Activated T-cell treated with anti-CD3 and anti-CD28 coated beads, Interleukin-2, amount 50 U/mL, for 24 hours (primary cell): ENCODE results near the gene SIRT4.
"Not testable (repeated sequence)": the region's sequence is repeated elsewhere in the genome, so short reads cannot be mapped to it uniquely, and the experiment has no call there.

Source experiments
- DNase-seq: peaks from one replicate; pipeline ENCODE4 v3.0.0-alpha.2; 2020
- H3K27ac Mint-ChIP-seq: 2 replicates; pipeline ENCODE4 v1.8.0; 2020; ENCODE audit warnings: mild to moderate bottlenecking, mixed read lengths
- H3K27me3 Mint-ChIP-seq: 2 replicates; pipeline ENCODE4 v1.8.0; 2020; ENCODE audit warnings: mixed read lengths
- H3K36me3 Mint-ChIP-seq: 2 replicates; pipeline ENCODE4 v1.8.0; 2020; ENCODE audit warnings: low read depth, mixed read lengths
- H3K4me1 Mint-ChIP-seq: 2 replicates; pipeline ENCODE4 v1.8.0; 2020; ENCODE audit warnings: low read depth, mixed read lengths
- H3K4me3 Mint-ChIP-seq: 2 replicates; pipeline ENCODE4 v1.8.0; 2020; ENCODE audit warnings: mild to moderate bottlenecking, moderate library complexity, mixed read lengths
- H3K9me3 Mint-ChIP-seq: 2 replicates; pipeline ENCODE4 v1.8.0; 2020; ENCODE audit warnings: mixed read lengths

SIRT4 gene

DNA sequence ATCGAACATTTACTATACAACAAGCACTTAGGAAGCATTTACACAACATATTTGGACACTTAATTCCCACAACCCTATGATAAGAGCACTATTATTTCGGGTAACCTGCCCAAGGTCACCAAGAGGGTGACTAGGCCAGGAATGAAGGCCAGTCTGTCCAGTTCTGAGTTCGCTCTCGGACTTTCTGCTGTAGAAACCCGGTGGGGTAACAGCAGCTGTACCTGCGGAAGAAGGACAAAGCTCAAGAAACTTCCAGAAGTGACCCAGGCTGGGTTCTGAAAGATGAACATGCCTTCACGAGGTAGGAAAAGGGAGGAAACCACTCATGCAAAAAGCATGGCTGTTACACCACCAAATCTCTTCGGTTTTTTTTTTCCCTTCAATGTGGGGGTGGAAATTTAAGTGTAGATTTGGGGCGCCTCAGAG lies 14.7 kb downstream of the SIRT4 start:
- H3K4me3 Mint-ChIP-seq = peak overlapping the region; percentile 90
- DNase-seq = no peak
- H3K27me3 Mint-ChIP-seq = no peaks in the 10 kb centered on the region
- no peaks in the 10 kb centered on the region for H3K9me3 Mint-ChIP-seq
- H3K36me3 Mint-ChIP-seq = no peaks in the 10 kb centered on the region
- peaks cover 13% of the 10 kb centered on the region for H3K4me1 Mint-ChIP-seq
- H3K27ac Mint-ChIP-seq = peak overlapping the region; percentile 97

DNA sequence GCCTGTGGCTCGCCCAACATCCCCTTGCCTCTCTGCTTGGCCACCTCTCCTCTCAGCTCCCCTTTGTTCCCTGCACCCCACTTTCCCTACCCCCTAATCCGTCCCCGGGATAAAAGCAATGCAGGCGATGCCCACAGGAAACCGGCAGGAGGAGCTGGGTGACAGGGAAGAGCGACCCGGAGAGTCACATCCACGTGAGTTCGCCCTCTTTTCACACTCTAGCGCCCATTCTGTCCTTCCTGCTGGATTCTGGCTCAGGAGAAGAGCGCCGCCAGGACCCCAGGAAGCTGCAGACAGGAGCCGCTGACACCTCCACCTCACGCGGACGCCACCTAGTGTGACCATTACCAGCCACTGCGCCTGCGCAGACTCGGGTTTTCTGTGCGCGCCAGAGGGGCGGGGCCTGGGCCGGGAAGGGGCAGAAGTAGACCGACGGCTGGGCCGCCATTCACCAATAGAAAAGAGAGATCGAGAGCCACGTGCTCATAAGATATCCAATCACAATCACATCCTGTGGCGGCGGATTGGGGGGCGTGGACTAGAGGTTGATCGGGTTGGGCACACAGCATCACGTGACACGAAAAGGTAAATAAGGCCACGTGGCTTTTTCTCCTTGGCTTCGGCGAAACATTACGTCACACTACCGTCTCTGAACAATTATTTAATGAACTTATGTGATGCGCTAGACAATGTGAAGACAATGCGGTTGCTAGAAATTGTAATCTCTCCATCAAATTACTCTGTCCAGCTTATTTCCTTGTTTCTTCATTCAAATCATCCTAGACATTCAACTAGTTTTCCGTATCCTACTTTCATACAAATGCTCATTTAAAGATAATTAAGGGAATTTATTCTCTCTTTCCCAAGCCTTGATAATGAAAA lies 15.3 kb downstream of the SIRT4 start:
- Mint-ChIP-seq H3K27ac (peak overlapping the region; percentile 97), H3K27me3 (no peaks in the 10 kb centered on the region)
- peak; percentile 100 for DNase-seq

DNA sequence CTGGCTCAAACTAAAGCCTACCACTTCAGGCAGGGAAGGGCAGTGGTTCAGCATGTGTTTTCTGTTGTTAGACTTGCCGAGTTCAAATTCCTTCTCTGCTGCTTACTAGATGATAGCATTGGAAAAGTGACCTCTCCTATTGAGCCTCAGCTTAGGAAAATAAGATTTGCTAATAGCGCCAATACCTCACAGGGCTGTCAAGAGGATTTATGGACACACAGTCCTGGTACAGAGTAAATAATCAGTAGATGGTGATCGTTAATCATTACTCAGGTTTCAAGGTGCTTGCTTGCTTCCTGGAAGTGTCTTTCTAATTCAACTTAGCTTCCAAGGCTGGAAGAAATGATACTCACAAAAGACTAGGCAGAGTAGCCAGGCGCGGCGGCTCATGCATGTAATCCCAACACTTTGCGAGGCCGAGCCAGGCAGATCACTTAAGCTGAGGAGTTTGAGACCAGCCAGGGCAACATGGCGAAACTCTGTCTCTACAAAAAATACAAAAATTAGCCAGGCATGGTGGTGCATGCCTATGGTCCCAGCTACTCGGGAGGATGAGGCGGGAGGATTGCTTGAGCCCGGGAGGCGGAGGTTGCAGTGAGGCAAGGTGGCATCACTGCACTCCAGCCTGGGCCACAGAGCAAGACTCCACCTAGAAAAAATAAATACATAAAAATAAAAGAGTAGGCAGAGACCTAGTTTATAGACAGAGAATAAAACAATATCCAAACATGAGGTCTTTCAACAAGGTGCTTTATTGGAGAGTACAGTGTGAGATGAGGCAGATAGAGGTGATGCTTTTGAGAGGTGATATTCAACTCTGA lies 19.5 kb downstream of the SIRT4 start:
- no peak for DNase-seq
- Mint-ChIP-seq H3K27me3 (no peaks in the 10 kb centered on the region), H3K4me3 (no peak overlapping the region), H3K27ac (no peak overlapping the region), H3K4me1 (peaks cover 21% of the 10 kb centered on the region), H3K9me3 (no peaks in the 10 kb centered on the region), H3K36me3 (no peaks in the 10 kb centered on the region)

More for the DNA sequence above, 15.3 kb downstream of the SIRT4 start:
- H3K9me3 Mint-ChIP-seq = no peaks in the 10 kb centered on the region
- peak overlapping the region; percentile 90 for H3K4me3 Mint-ChIP-seq
- H3K4me1 Mint-ChIP-seq = peaks cover 13% of the 10 kb centered on the region
- H3K36me3 Mint-ChIP-seq = no peaks in the 10 kb centered on the region

DNA sequence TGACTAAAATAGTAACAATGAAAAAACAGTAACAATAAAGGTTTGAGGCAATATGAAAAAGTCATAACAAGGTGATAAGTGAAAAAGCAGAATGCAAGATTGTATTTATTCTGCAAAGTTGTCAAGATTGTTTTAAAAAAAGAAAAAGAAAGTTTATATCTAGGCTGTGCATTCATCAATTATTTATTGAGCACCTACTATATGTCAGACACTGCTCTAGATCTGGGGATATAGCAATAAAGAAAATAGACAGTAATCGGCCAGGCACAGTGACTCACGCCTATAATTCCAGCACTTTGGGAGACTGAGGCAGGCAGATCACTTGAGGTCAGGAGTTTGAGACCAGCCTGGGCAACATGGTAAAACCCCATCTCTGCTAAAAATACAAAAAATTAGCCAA lies 21.7 kb downstream of the SIRT4 start:
- Mint-ChIP-seq H3K4me3 (no peak overlapping the region), H3K4me1 (peaks cover 8% of the 10 kb centered on the region), H3K9me3 (no peaks in the 10 kb centered on the region), H3K27me3 (no peaks in the 10 kb centered on the region), H3K27ac (no peak overlapping the region), H3K36me3 (no peaks in the 10 kb centered on the region)
- no peak for DNase-seq

DNA sequence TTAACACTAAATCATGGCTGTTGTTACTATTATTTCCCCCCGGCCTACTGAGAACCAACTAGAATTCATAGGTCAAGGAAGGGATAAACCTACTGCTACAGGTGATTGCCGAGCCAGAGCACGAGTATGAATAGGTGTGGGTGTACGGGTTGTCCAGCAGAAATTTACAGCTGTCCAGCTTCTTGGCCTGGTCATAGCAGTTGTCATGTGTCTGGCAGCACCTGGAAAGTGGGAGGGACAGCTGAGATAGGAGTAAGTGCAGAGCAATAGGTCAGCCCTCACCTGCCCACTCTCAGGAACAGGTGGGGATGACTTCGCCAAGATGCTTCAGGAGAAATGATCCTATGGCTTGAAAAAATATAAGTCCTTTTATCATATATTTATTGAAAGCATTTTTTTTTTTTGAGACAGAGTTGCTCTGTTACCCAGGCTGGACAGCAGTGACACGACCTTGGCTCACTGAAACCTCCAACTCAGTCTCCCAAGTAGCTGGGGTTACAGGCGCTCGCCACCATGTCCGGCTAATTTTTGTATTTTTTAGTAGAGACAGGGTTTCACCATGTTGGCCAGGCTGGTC lies 22.8 kb downstream of the SIRT4 start:
- no peak for DNase-seq
- no peaks in the 10 kb centered on the region for H3K27me3 Mint-ChIP-seq
- H3K27ac Mint-ChIP-seq = no peak overlapping the region
- peak overlapping the region; percentile 83 for H3K4me3 Mint-ChIP-seq
- H3K4me1 Mint-ChIP-seq = peaks cover 8% of the 10 kb centered on the region
- H3K9me3 Mint-ChIP-seq = no peaks in the 10 kb centered on the region
- no peaks in the 10 kb centered on the region for H3K36me3 Mint-ChIP-seq

- no peak within 1 kb of the TSS for H3K27ac Mint-ChIP-seq
- no peak within 1 kb of the TSS for H3K4me3 Mint-ChIP-seq
- no peaks in the 10 kb centered on the region for H3K36me3 Mint-ChIP-seq
- H3K9me3 Mint-ChIP-seq = no peaks in the 10 kb centered on the region
- peaks cover 5% of the 10 kb centered on the region for H3K27me3 Mint-ChIP-seq
- H3K4me1 Mint-ChIP-seq = peaks cover 8% of the 10 kb centered on the region
- DNase-seq = no peak
Measured at GRCh38 chr12:120327593-120327992, 25.5 kb downstream of the SIRT4 start, which contains the start of gene PLA2G1B. Gene PLA2G1B (minus strand): TSS chr12:120327779. CDS start chr12:120327753, 26 bp downstream.

DNA sequence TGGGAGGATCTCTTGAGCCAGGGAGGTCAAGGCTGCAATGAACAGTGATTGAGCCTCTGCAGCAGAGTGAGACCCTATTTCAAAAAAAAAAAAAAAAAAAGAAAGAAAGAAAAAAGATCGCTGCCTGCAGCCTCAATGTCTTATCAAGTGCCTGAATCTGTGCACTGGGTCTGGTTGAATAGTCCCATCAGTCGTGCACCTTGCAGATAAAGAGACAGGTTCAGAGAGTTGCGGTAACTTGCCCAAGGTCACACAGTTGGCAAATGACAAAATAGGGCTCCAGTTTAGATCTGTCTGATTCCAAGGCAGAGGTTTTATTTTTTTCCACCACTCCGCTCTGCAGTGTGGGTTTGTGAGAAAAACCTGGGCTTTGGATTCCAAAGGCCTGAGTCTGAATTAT lies 26.1 kb downstream of the SIRT4 start:
- H3K9me3 Mint-ChIP-seq = no peaks in the 10 kb centered on the region

GRCh38 chr12:120331390-120331789 lies 29.3 kb downstream of the SIRT4 start:
- H3K4me1 Mint-ChIP-seq = peaks cover 3% of the 10 kb centered on the region
- H3K9me3 Mint-ChIP-seq = peaks cover 6% of the 10 kb centered on the region
- no peak overlapping the region for H3K27ac Mint-ChIP-seq
- no peaks in the 10 kb centered on the region for H3K36me3 Mint-ChIP-seq
- H3K4me3 Mint-ChIP-seq = no peak overlapping the region
- H3K27me3 Mint-ChIP-seq = peaks cover 6% of the 10 kb centered on the region
- DNase-seq = no peak

More for the DNA sequence above, 26.1 kb downstream of the SIRT4 start:
- H3K27ac Mint-ChIP-seq = no peak overlapping the region
- H3K4me1 Mint-ChIP-seq = peaks cover 8% of the 10 kb centered on the region
- no peaks in the 10 kb centered on the region for H3K36me3 Mint-ChIP-seq
- no peak for DNase-seq
- H3K27me3 Mint-ChIP-seq = peaks cover 6% of the 10 kb centered on the region
- H3K4me3 Mint-ChIP-seq = no peak overlapping the region

DNA sequence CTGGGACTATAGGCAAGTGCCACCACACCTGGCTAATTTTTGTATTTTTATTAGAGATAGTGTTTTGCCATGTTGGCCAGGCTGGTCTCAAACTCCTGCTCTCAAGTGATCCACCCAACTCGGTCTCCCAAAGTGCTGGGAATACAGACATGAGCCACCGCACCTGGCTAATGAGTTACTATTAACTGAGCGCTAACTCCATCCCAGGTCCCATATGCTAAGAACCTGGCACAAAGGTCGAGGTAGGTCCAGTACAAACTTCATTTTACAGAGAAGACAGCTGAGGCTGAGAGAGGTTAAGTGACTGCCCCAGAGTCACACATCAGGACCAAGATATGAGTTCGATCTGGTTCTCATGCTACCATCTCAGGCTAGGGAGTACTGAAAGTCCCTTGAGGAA lies 29.9 kb downstream of the SIRT4 start:
- no peak for DNase-seq
- H3K27ac Mint-ChIP-seq = no peak overlapping the region
- H3K4me3 Mint-ChIP-seq = no peak overlapping the region
- H3K4me1 Mint-ChIP-seq = peaks cover 3% of the 10 kb centered on the region
- H3K36me3 Mint-ChIP-seq = peaks cover 3% of the 10 kb centered on the region
- peaks cover 11% of the 10 kb centered on the region for H3K9me3 Mint-ChIP-seq
- peaks cover 6% of the 10 kb centered on the region for H3K27me3 Mint-ChIP-seq

- no peak overlapping the region for H3K4me3 Mint-ChIP-seq
- peaks cover 6% of the 10 kb centered on the region for H3K27me3 Mint-ChIP-seq
- H3K4me1 Mint-ChIP-seq = peaks cover 3% of the 10 kb centered on the region
- H3K36me3 Mint-ChIP-seq = peaks cover 3% of the 10 kb centered on the region
- H3K9me3 Mint-ChIP-seq = peaks cover 15% of the 10 kb centered on the region
- DNase-seq = no peak
- H3K27ac Mint-ChIP-seq = no peak overlapping the region
Measured at GRCh38 chr12:120332523-120332922, 30.4 kb downstream of the SIRT4 start.

GRCh38 chr12:120335447-120335846 lies 33.3 kb downstream of the SIRT4 start:
- H3K4me3 Mint-ChIP-seq, H3K27me3 Mint-ChIP-seq, H3K36me3 Mint-ChIP-seq, H3K4me1 Mint-ChIP-seq, H3K27ac Mint-ChIP-seq: not testable (repeated sequence)
- DNase-seq = peak; percentile 51
- H3K9me3 Mint-ChIP-seq = peaks cover 24% of the 10 kb centered on the region

GRCh38 chr12:120336392-120336791 lies 34.3 kb downstream of the SIRT4 start:
- H3K27me3 Mint-ChIP-seq, H3K36me3 Mint-ChIP-seq, H3K4me1 Mint-ChIP-seq, H3K27ac Mint-ChIP-seq, DNase-seq, H3K4me3 Mint-ChIP-seq: not testable (repeated sequence)
- peaks cover 24% of the 10 kb centered on the region for H3K9me3 Mint-ChIP-seq

DNA sequence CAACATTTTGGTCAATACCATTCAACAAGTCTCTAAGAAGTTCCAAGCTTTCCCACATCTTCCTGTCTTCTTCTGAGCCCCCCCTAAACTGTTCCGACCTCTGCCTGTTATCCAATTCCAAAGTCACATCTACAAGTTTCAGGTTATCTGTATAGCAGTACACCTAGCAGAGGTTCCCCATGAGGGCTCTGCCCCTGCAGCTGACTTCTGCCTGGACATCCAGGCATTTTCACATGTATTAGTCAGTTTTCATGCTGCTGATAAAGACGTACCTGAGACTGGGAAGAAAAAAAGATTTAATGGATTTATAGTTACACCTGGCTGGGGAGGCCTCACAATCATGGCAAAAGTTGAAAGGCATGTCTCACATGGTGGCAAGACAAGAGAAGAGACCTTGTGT lies 35.6 kb downstream of the SIRT4 start:
- no peak for DNase-seq

GRCh38 chr12:120339256-120339655 lies 37.1 kb downstream of the SIRT4 start:
- peaks cover 3% of the 10 kb centered on the region for H3K4me1 Mint-ChIP-seq
- peaks cover 3% of the 10 kb centered on the region for H3K27me3 Mint-ChIP-seq
- H3K4me3 Mint-ChIP-seq = no peak overlapping the region
- no peak overlapping the region for H3K27ac Mint-ChIP-seq
- H3K9me3 Mint-ChIP-seq = peaks cover 24% of the 10 kb centered on the region
- H3K36me3 Mint-ChIP-seq = peaks cover 3% of the 10 kb centered on the region
- no peak for DNase-seq

More for the DNA sequence above, 35.6 kb downstream of the SIRT4 start:
- peaks cover 24% of the 10 kb centered on the region for H3K9me3 Mint-ChIP-seq
- peaks cover 3% of the 10 kb centered on the region for H3K4me1 Mint-ChIP-seq
- H3K4me3 Mint-ChIP-seq = no peak overlapping the region
- no peak overlapping the region for H3K27ac Mint-ChIP-seq
- H3K27me3 Mint-ChIP-seq = peaks cover 3% of the 10 kb centered on the region
- H3K36me3 Mint-ChIP-seq = peaks cover 3% of the 10 kb centered on the region
